ENCODE data around the gene AHCTF1. TPM values are rescaled to one million over a fixed set of nuclear protein-coding genes. Genes with fewer than 3 reads are reported as not detected.

The AHCTF1 gene
- total and polyA plus RNA-seq, 10 of the 15 experiments (the other 5 are each of a cell fraction or from before 2014, with no cell fraction given): 3.4 to 45.5 (median 17.8) TPM

- TF ChIP-seq GABPA (IDR thresholded peaks at IDR 0.05; ENCODE audit: low read depth) (no peak), MAX (IDR thresholded peaks at IDR 0.05; ENCODE audit: low read depth, low read length) (no peak), HCFC1 (IDR thresholded peaks at IDR 0.05; ENCODE audit: low read length) (no peak)
Measured at GRCh38 chr1:246954126-246954525, 22.4 kb upstream of the AHCTF1 start (continued).

- SMC1A ChIA-PET (ENCODE audit: uncharacterized antibody, unreplicated experiment): no interaction called here
- WGBS (ENCODE audit: insufficient coverage, insufficient replicate concordance, low lambda C conversion rate, missing lambda C conversion rate): 57% methylated on average over 4 of the region's 4 CpGs
- POLR2A ChIA-PET: no interaction called here
Measured at GRCh38 chr1:246951413-246951812, 19.7 kb upstream of the AHCTF1 start.

GRCh38 chr1:246949956-246950355 lies 18.2 kb upstream of the AHCTF1 start:
- DNase-seq (ENCODE audit: low read depth, low spot score): no peak
- Histone ChIP-seq H3K79me2 (ENCODE audit: control insufficient read depth, insufficient read depth, low read length) (no peaks in the 10 kb centered on the region), H4K20me1 (ENCODE audit: control insufficient read depth, insufficient read depth) (no peaks in the 10 kb centered on the region), H2AFZ (ENCODE audit: control insufficient read depth, low read depth, low read length) (no peak overlapping the region), H3K27me3 (replicated peaks in 1 of 2; ENCODE audit: control insufficient read depth in 2 of 2, insufficient read depth in 2 of 2, low read length in 1 of 2) (no peaks in the 10 kb centered on the region), H3K4me1 (ENCODE audit: control insufficient read depth, insufficient read depth, low read length) (no peaks in the 10 kb centered on the region), H3K9me3 (replicated peaks; ENCODE audit: control insufficient read depth, insufficient read depth, low read length) (peaks cover 1% of the 10 kb centered on the region; the same call in 1 of the 3 replicates), H3K4me2 (ENCODE audit: control insufficient read depth, insufficient read depth) (no peak overlapping the region), H3K9ac (ENCODE audit: control insufficient read depth, insufficient read depth, low read length) (no peak overlapping the region), H3K4me3 (no peak overlapping the region), H3K36me3 (ENCODE audit: control insufficient read depth in 2 of 2, insufficient read depth in 2 of 2, low read length in 1 of 2) (no peaks in the 10 kb centered on the region), H3K27ac (ENCODE audit: control insufficient read depth, insufficient read depth) (no peak overlapping the region)
- ChIA-PET SMC1A (ENCODE audit: uncharacterized antibody, unreplicated experiment) (no interaction called here), POLR2A (no interaction called here), CTCF (interaction anchor here (0.7 to 2.0 kb wide), 2 partner anchors 11 to 138 kb away, joined by 5 to 9 read pairs; no protein-coding TSS in a partner anchor), RAD21 (ENCODE audit: unreplicated experiment) (interaction anchor here (0.7 kb wide), 1 partner anchor 10 kb away, joined by 3 read pairs; no protein-coding TSS in a partner anchor)
- no TSS peak for BruUV-seq (replicated peaks)
- in situ Hi-C loops (cut with MboI): no loop called here
- WGBS (ENCODE audit: insufficient coverage, insufficient replicate concordance, low lambda C conversion rate, missing lambda C conversion rate): 90% methylated on average over 3 of the region's 3 CpGs
- intact Hi-C loops (cut with micrococcal nuclease; ENCODE audit: unreplicated experiment): no loop called here
- FAIRE-seq: no peak
- ATAC-seq: no peak
- no peak for TF ChIP-seq CEBPB (IDR thresholded peaks at IDR 0.05; ENCODE audit: borderline replicate concordance in 1 of 2, low read depth in 2 of 2, low read length in 2 of 2)
- no peak for TF ChIP-seq RELB (IDR thresholded peaks at IDR 0.05; ENCODE audit: low read depth)
- TF ChIP-seq PRDM15 (CRISPR knock-in tag; IDR thresholded peaks at IDR 0.05): no peak
- no peak for TF ChIP-seq POLR2AphosphoS5 (IDR thresholded peaks at IDR 0.05; ENCODE audit: low read length)
- no peak for TF ChIP-seq JUNB (IDR thresholded peaks at IDR 0.05)
- no peak for TF ChIP-seq POLR2AphosphoS2 (IDR thresholded peaks at IDR 0.05; ENCODE audit: low read depth, low read length)
- no peak for TF ChIP-seq RFX5 (IDR thresholded peaks at IDR 0.05; ENCODE audit: low read depth, low read length)

More at GRCh38 chr1:246951413-246951812, 19.7 kb upstream of the AHCTF1 start:
- ChIA-PET RAD21 (ENCODE audit: unreplicated experiment) (no interaction called here), CTCF (interaction anchor here (2.0 kb wide), 1 partner anchor 9 kb away, joined by 9 read pairs; no protein-coding TSS in a partner anchor)
- intact Hi-C loops (cut with micrococcal nuclease; ENCODE audit: unreplicated experiment): no loop called here
- Histone ChIP-seq H3K27me3 (replicated peaks in 1 of 2; ENCODE audit: control insufficient read depth in 2 of 2, insufficient read depth in 2 of 2, low read length in 1 of 2) (no peaks in the 10 kb centered on the region), H3K79me2 (ENCODE audit: control insufficient read depth, insufficient read depth, low read length) (no peaks in the 10 kb centered on the region), H3K27ac (ENCODE audit: control insufficient read depth, insufficient read depth) (no peak overlapping the region), H3K4me1 (ENCODE audit: control insufficient read depth, insufficient read depth, low read length) (no peaks in the 10 kb centered on the region), H2AFZ (ENCODE audit: control insufficient read depth, low read depth, low read length) (no peak overlapping the region), H3K4me2 (ENCODE audit: control insufficient read depth, insufficient read depth) (no peak overlapping the region), H3K36me3 (ENCODE audit: control insufficient read depth in 2 of 2, insufficient read depth in 2 of 2, low read length in 1 of 2) (no peaks in the 10 kb centered on the region), H3K9me3 (replicated peaks; ENCODE audit: control insufficient read depth, insufficient read depth, low read length) (peaks cover 1% of the 10 kb centered on the region; the same call in 1 of the 3 replicates), H3K4me3 (no peak overlapping the region), H4K20me1 (ENCODE audit: control insufficient read depth, insufficient read depth) (no peaks in the 10 kb centered on the region), H3K9ac (ENCODE audit: control insufficient read depth, insufficient read depth, low read length) (no peak overlapping the region)
- DNase-seq (ENCODE audit: low read depth, low spot score) (no peak), FAIRE-seq (no peak), ATAC-seq (no peak)
- in situ Hi-C loops (cut with MboI): no loop called here
- BruUV-seq (replicated peaks): no TSS peak
- TF ChIP-seq YBX1 (IDR thresholded peaks at IDR 0.05) (no peak), MEF2A (IDR thresholded peaks at IDR 0.05; ENCODE audit: insufficient read depth, low read depth, low read length) (no peak), BACH1 (IDR thresholded peaks at IDR 0.05; ENCODE audit: borderline replicate concordance) (no peak)
